Common myeloid progenitor, CD34-positive (primary cell): ENCODE data around the gene PAX4.

ENCODE experiments used
- CTCF ChIA-PET: fragments of 350-600 bp; sonication (Branson Sonifier 250); formaldehyde crosslinking; loops from one replicate; lab custom pipeline; 2021; ENCODE audit warnings: antibody characterized with exemption; lab: Charles Lee
- POLR2A ChIA-PET: fragments of 350-600 bp; sonication (Branson Sonifier 250); formaldehyde crosslinking; loops from one replicate; lab custom pipeline; 2021; ENCODE audit warnings: antibody characterized with exemption; lab: Charles Lee
- DNase-seq, 3 donors: peaks; one replicate each; pipeline versions ENCODE4 v3.0.0 to v3.0.0-alpha.2; 2013
- H3K27ac ChIP-seq, 2 experiments: 1 replicate in 1 of 2; 2 replicates in 1 of 2; pipeline ENCODE4 v1.7.0; 2013; ENCODE audit warnings: inconsistent platforms in 2 of 2, low read length in 2 of 2, mild to moderate bottlenecking in 2 of 2, low read depth in 1 of 2, moderate library complexity in 1 of 2; ENCODE audit not compliant: severe bottlenecking in 2 of 2, insufficient read depth in 1 of 2, poor library complexity in 1 of 2
- H3K27me3 ChIP-seq, 5 experiments: replicated peaks in 2 of 5; 1 replicate in 3 of 5; 2 replicates in 2 of 5; pipeline versions ENCODE4 v1.6.1 to v1.7.0; 2013; ENCODE audit warnings: low read length in 4 of 5, mild to moderate bottlenecking in 2 of 5, moderate library complexity in 2 of 5, inconsistent platforms in 1 of 5; ENCODE audit not compliant: insufficient read depth in 5 of 5, control insufficient read depth in 4 of 5
- H3K36me3 ChIP-seq, 4 experiments: 1 replicate in 2 of 4; 2 replicates in 2 of 4; pipeline versions ENCODE4 v1.6.1 to v1.7.0; 2013; ENCODE audit warnings: low read length in 3 of 4, control low read depth in 1 of 4, mild to moderate bottlenecking in 1 of 4; ENCODE audit not compliant: control insufficient read depth in 4 of 4, insufficient read depth in 4 of 4
- H3K4me1 ChIP-seq, 4 experiments: 1 replicate in 3 of 4; 2 replicates in 1 of 4; pipeline versions ENCODE4 v1.6.1 to v1.7.1; 2013; ENCODE audit warnings: low read length in 3 of 4, mild to moderate bottlenecking in 3 of 4, control low read depth in 1 of 4, inconsistent platforms in 1 of 4, moderate library complexity in 1 of 4; ENCODE audit not compliant: control insufficient read depth in 4 of 4, insufficient read depth in 4 of 4; ENCODE audit errors: control extremely low read depth in 1 of 4
- H3K4me3 ChIP-seq, 7 experiments: 1 replicate in 4 of 7; 2 replicates in 3 of 7; pipeline versions ENCODE4 v1.5.1 to v1.7.0; 2013; ENCODE audit warnings: mild to moderate bottlenecking in 7 of 7, low read length in 6 of 7, moderate library complexity in 6 of 7, inconsistent platforms in 2 of 7, low read depth in 2 of 7, control low read depth in 1 of 7; ENCODE audit not compliant: insufficient read depth in 4 of 7, control insufficient read depth in 1 of 7; ENCODE audit errors: extremely low read depth in 1 of 7
- H3K9me3 ChIP-seq, 5 experiments: 1 replicate in 4 of 5; 2 replicates in 1 of 5; pipeline versions ENCODE4 v1.6.1 to v1.7.1; 2013; ENCODE audit warnings: low read length in 4 of 5, mild to moderate bottlenecking in 2 of 5, inconsistent platforms in 1 of 5, low read depth in 1 of 5, moderate library complexity in 1 of 5; ENCODE audit not compliant: control insufficient read depth in 4 of 5, insufficient read depth in 2 of 5; ENCODE audit errors: control extremely low read depth in 1 of 5
- WGBS: methylation state at CpG from one replicate; pipeline ENCODE4 v1.1.5; 2013; ENCODE audit not compliant: insufficient coverage; 5-methylcytosine and 5-hydroxymethylcytosine counted together

The PAX4 gene

DNA sequence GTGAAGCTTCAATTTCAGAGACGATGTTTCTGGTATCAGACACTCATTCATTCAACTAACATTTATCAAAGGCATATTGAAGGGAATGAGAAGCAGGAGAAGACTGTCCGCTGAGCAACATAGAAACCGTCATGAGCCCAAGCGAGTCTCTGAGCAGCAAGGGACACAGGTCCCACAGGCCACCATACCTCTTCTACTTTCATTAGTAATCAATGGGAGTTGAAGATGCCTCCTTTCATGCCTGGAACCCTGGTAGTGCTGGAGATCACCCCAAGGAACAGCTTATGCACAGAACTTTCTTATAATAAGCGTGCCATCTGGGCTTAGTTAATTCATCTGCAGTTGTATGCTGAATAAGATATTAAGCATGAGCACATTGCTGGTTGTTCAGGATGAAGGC, 1.2 kb downstream of the PAX4 start:
- Histone ChIP-seq H3K27me3 (peaks cover 5 to 74% (median 32%) of the 10 kb centered on the region in 5 experiments), H3K9me3 (no peaks in the 10 kb centered on the region), H3K4me1 (no peaks in the 10 kb centered on the region), H3K27ac (no peak overlapping the region), H3K4me3 (no peak overlapping the region), H3K36me3 (no peaks in the 10 kb centered on the region)
- no peak for DNase-seq
- ChIA-PET POLR2A (no interaction called here), CTCF (interaction anchor here (0.8 kb wide), 1 partner anchor 13 kb away, joined by 3 read pairs; no protein-coding TSS in a partner anchor)
- no CpG with 5 or more reads among the region's 5 CpGs for WGBS

DNA sequence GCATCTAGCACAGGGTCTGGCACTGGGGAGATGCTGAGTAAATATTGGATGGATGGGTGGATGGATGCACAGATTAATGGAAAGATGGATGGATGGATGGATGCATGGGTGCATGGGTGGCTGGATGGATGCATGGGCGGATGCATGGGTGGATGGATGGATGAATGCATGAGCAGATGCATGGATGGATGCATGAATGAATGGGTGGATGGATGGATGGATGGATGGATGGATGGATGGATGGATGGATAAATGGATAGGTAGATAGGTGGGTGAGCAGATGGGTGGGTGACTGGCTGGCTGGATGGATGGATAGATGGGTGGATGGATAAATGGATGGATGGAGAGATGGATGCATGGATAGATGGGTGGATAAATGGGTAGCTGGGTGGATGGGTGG, 5.7 kb downstream of the PAX4 start:
- peaks cover 0 to 30% (median 14%) of the 10 kb centered on the region in 5 experiments for H3K27me3 ChIP-seq
- 80% methylated on average over 1 of the region's 1 CpG for WGBS
- H3K4me1 ChIP-seq, result no peaks in the 10 kb centered on the region
- no peak overlapping the region for H3K4me3 ChIP-seq
- H3K36me3 ChIP-seq, result no peaks in the 10 kb centered on the region
- ChIA-PET CTCF (no interaction called here), POLR2A (no interaction called here)
- no peak for DNase-seq
- H3K27ac ChIP-seq, result no peak overlapping the region
- H3K9me3 ChIP-seq, result peaks cover 0 to 16% (median 8%) of the 10 kb centered on the region in 5 experiments

DNA sequence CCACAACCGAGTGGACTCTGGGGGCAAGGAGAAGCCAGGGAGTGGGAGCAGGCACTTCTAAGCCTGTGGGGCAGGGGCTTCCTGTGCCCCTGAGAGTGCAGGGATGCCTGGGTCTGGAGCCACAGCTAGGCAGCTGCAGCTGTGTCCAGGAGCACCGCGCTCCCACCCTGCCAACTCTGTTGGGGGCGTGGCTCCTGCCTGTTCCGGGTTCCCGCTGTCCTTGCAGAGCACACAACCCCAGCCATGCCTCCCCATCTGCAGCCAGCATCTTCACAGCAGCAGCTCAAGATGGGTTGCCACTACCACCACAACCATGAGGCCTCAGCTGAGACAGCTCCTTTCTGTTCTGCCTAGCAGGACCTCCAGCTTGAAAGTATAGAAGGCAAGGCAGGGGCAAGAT, 8.6 kb downstream of the PAX4 start:
- 100% methylated on average over 3 of the region's 6 CpGs for WGBS
- no peak overlapping the region for H3K27ac ChIP-seq
- no peak for DNase-seq
- H3K9me3 ChIP-seq, result peaks cover 0 to 16% (median 8%) of the 10 kb centered on the region in 5 experiments
- no peaks in the 10 kb centered on the region for H3K36me3 ChIP-seq
- H3K4me1 ChIP-seq, result no peaks in the 10 kb centered on the region
- ChIA-PET POLR2A (no interaction called here), CTCF (no interaction called here)
- peaks cover 0 to 7% (median 3%) of the 10 kb centered on the region in 5 experiments for H3K27me3 ChIP-seq
- no peak overlapping the region for H3K4me3 ChIP-seq

DNA sequence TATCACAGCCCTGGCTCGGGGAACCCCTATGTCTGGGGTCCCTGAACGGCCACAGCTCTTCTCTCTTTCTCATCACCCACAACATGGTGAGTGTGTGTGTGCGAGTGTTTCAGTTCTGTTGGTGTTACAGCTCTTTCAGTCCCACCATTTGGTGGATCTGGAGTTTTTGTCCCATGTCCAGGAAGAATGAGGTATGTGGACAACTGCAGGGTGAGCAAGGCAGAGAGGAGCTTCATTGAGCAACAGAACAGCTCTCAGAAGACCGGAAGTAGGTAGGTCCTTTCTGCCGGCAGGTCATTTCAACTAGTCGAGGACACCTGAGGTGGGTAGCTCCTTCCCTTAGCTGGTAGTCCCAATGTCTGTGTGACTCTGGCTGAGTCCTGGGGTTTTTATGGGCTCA, 9.5 kb downstream of the PAX4 start:
- Histone ChIP-seq H3K27ac (no peak overlapping the region), H3K36me3 (no peaks in the 10 kb centered on the region), H3K27me3 (peaks cover 0 to 4% (median 2%) of the 10 kb centered on the region in 5 experiments), H3K4me1 (no peaks in the 10 kb centered on the region), H3K4me3 (no peak overlapping the region), H3K9me3 (peaks cover 0 to 17% (median 8%) of the 10 kb centered on the region in 5 experiments)
- 100% methylated on average over 3 of the region's 6 CpGs for WGBS
- no peak for DNase-seq
- ChIA-PET CTCF (no interaction called here), POLR2A (no interaction called here)

DNA sequence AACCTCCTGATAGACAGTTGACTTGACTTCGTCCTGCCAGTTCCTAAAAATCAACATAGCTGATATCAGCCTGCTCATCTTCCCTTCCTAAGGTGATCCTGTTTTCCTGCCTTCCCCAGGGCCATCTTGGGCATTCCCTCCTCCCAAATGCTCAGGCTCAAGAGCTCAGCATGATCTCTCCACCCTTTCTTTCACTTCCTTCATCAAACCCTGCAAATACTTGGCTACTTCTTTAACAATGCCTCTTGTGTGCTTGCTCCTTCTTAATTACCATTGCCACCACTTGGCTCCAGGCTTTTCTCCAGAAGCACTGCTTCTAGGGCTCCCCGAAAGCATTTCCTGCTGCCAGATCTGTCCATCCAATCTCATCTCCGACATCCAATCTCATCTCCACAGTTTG, 17.1 kb downstream of the PAX4 start:
- no peak overlapping the region for H3K4me3 ChIP-seq
- H3K4me1 ChIP-seq, result no peaks in the 10 kb centered on the region
- 91% methylated on average over 3 of the region's 3 CpGs for WGBS
- ChIA-PET CTCF (interaction anchor here (0.5 kb wide), 1 partner anchor 29 kb away, joined by 4 read pairs; no protein-coding TSS in a partner anchor), POLR2A (no interaction called here)
- no peaks in the 10 kb centered on the region for H3K36me3 ChIP-seq
- DNase-seq, result no peak
- H3K9me3 ChIP-seq, result peaks cover 0 to 3% (median 0%) of the 10 kb centered on the region in 5 experiments
- no peaks in the 10 kb centered on the region for H3K27me3 ChIP-seq
- H3K27ac ChIP-seq, result no peak overlapping the region

DNA sequence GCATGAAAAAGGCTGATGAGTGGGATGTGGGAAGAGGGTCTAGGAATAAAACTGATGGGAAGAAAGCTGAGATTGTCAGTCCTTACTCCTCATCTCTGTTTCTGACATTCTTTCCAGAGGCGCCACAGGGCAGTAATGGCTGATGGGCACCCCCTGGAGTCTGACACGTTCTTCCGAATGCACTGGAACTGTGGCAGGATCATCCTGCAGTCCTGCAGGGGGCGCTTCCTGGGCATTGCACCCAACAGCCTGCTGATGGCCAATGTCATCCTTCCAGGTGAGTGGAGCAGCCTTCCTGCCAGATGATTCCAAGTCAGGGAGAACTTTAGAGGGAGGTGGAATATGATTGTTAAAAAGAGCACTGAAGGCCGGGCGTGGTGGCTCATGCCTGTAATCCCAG, 19.6 kb downstream of the PAX4 start:
- no peak for DNase-seq
- no peak overlapping the region for H3K27ac ChIP-seq
- 100% methylated on average over 2 of the region's 6 CpGs for WGBS
- CTCF ChIA-PET, result no interaction called here
- peaks cover 0 to 23% (median 12%) of the 10 kb centered on the region in 4 experiments for H3K4me1 ChIP-seq
- no peak overlapping the region for H3K4me3 ChIP-seq
- POLR2A ChIA-PET, result no interaction called here
- no peaks in the 10 kb centered on the region for H3K27me3 ChIP-seq
- H3K9me3 ChIP-seq, result no peaks in the 10 kb centered on the region
- no peaks in the 10 kb centered on the region for H3K36me3 ChIP-seq

DNA sequence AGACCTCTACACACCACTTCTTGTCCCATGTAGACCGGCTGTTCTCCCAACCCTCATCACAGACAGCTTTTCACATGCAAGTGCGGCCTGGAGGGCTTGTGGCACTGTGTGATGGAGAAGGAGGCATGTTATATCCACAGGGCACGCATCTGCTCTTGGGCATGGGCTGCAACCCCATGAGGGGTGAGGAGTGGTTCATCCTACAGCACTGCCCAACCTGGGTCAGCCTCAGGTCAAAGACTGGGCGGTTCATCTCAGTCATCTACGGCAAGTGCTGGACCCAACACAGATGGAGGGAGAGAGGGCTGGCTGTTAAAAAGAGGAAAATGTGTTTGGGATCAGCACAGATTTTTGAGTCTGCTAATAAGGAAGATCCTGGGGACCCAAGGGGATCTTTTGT, 22.2 kb downstream of the PAX4 start:
- Histone ChIP-seq H3K36me3 (peaks cover 8 to 12% (median 11%) of the 10 kb centered on the region in 4 experiments), H3K9me3 (no peaks in the 10 kb centered on the region), H3K4me3 (no peak overlapping the region), H3K27ac (no peak overlapping the region), H3K4me1 (peaks cover 0 to 23% (median 12%) of the 10 kb centered on the region in 4 experiments), H3K27me3 (no peaks in the 10 kb centered on the region)
- DNase-seq, result no peak
- ChIA-PET CTCF (no interaction called here), POLR2A (no interaction called here)
- WGBS, result 100% methylated on average over 3 of the region's 5 CpGs
